Thyroid gland (tissue), 4 donors: ENCODE data around the gene GLG1.
"Not testable (repeated sequence)": the region's sequence is repeated elsewhere in the genome, so short reads cannot be mapped to it uniquely, and the experiment has no call there.

Source experiments
- CTCF ChIP-seq, 6 experiments: fragments of 200-600 bp in 3 of 6; fragments of 450-650 bp in 3 of 6; sonication (generic) in 3 of 6; IDR thresholded peaks; one replicate each; pipeline ENCODE4 v1.5.1; 2016 to 2019; ENCODE audit warnings: antibody characterized with exemption in 6 of 6, mild to moderate bottlenecking in 2 of 6, inconsistent platforms in 1 of 6, moderate library complexity in 1 of 6
- POLR2A ChIP-seq, 2 donors: fragments of 450-650 bp; IDR thresholded peaks; one replicate each; pipeline ENCODE4 v1.6.1; 2017; ENCODE audit warnings: antibody characterized with exemption in 2 of 2, mild to moderate bottlenecking in 2 of 2, moderate library complexity in 1 of 2

GRCh38 chr16:74542911-74543578, 63.9 kb downstream of the GLG1 start:
- not testable (repeated sequence) for TF ChIP-seq CTCF, POLR2A (IDR thresholded peaks at IDR 0.05)
